Measurements from ENCODE around the gene ICE2. TPM values are rescaled to one million over a fixed set of nuclear protein-coding genes. Genes with fewer than 3 reads are reported as not detected.
A peak's percentile ranks its signal among the peaks of the same experiment; 100 is the strongest.
"Not testable (repeated sequence)": the region's sequence is repeated elsewhere in the genome, so short reads cannot be mapped to it uniquely, and the experiment has no call there.

Gene ICE2
- total and polyA plus RNA-seq, 12 donors = 6.3 to 33.4 (median 26.7) TPM

GRCh38 chr15:60406513-60407414 lies 72.2 kb downstream of the ICE2 start:
- no peak for ATAC-seq

GRCh38 chr15:60405399-60405798 lies 73.5 kb downstream of the ICE2 start:
- H3K9me3 ChIP-seq = no peaks in the 10 kb centered on the region
- no peaks in the 10 kb centered on the region for H3K36me3 ChIP-seq
- H3K27ac ChIP-seq = no peak overlapping the region
- ATAC-seq = no peak
- TF ChIP-seq CTCF (IDR thresholded peaks at IDR 0.05) = no peak
- no peak overlapping the region for H3K4me3 ChIP-seq
- intact Hi-C loops (cut with DNase I) = no loop called here
- peaks cover 0 to 37% (median 0%) of the 10 kb centered on the region in 9 donors for H3K4me1 ChIP-seq
- no peaks in the 10 kb centered on the region for H3K27me3 ChIP-seq
- 47 to 73% methylated on average over 2 of the region's 2 CpGs for WGBS, 2 donors
- no peak for DNase-seq

More at GRCh38 chr15:60406513-60407414, 72.2 kb downstream of the ICE2 start:
- Histone ChIP-seq H3K9me3 (no peaks in the 10 kb centered on the region), H3K4me1 (peaks cover 0 to 37% (median 0%) of the 10 kb centered on the region in 9 donors), H3K36me3 (no peaks in the 10 kb centered on the region), H3K4me3 (no peak overlapping the region), H3K27me3 (no peaks in the 10 kb centered on the region), H3K27ac (peak overlapping the region in 3 of 10 donors; percentile 15 to 74 (median 37))
- DNase-seq = no peak
- TF ChIP-seq CTCF (IDR thresholded peaks at IDR 0.05) = no peak
- WGBS, 2 donors = 68 to 83% methylated on average over 2 of the region's 2 CpGs
- intact Hi-C loops (cut with DNase I) = no loop called here

- not testable (repeated sequence) for H3K36me3 ChIP-seq, ATAC-seq, DNase-seq, H3K27ac ChIP-seq, H3K9me3 ChIP-seq, H3K27me3 ChIP-seq, H3K4me3 ChIP-seq
- intact Hi-C loops (cut with DNase I) = loop anchor here in 1 of 10 donors (5.0 kb wide), 1 partner anchor 42 kb away; no protein-coding TSS in a partner anchor
- H3K4me1 ChIP-seq = peaks cover 0 to 35% (median 0%) of the 10 kb centered on the region in 9 donors
- WGBS, 2 donors = 97 to 98% methylated on average over 12 of the region's 12 CpGs
Observed at GRCh38 chr15:60404351-60404750, 74.6 kb downstream of the ICE2 start.

GRCh38 chr15:60400944-60401343 lies 78.0 kb downstream of the ICE2 start:
- ATAC-seq (no peak), DNase-seq (no peak)
- no peak overlapping the region for H3K4me3 ChIP-seq
- 32 to 48% methylated on average over 3 of the region's 3 CpGs for WGBS, 2 donors
- intact Hi-C loops (cut with DNase I) = loop anchor here in 1 of 10 donors (5.0 kb wide), 1 partner anchor 39 kb away; no protein-coding TSS in a partner anchor
- peaks cover 0 to 3% (median 0%) of the 10 kb centered on the region in 9 donors for H3K36me3 ChIP-seq
- H3K27me3 ChIP-seq = no peaks in the 10 kb centered on the region
- H3K4me1 ChIP-seq = peaks cover under 1 to 22% (median 10%) of the 10 kb centered on the region in 9 donors
- TF ChIP-seq CTCF (IDR thresholded peaks at IDR 0.05) = no peak
- H3K9me3 ChIP-seq = no peaks in the 10 kb centered on the region
- no peak overlapping the region for H3K27ac ChIP-seq

Measured in heart right ventricle (tissue), 16 donors.